Caco-2 (cell line): ENCODE data around the gene ZNF638. TPM values are rescaled to one million over a fixed set of nuclear protein-coding genes. Genes with fewer than 3 reads are reported as not detected.

Source experiments
- BruUV-seq: library from RNA; stranded (reverse); fragments of 400-500 nt; replicated peaks from 2 replicates; lab custom pipeline; 2021; lab: Mats Ljungman, UMichigan
- CTCF ChIA-PET: fragments of 300-600 bp; sonication (Branson Sonifier 250); formaldehyde crosslinking; loops from one replicate; lab custom pipeline; 2022; ENCODE audit warnings: antibody characterized with exemption; lab: Charles Lee
- POLR2A ChIA-PET: fragments of 300-600 bp; sonication (Branson Sonifier 250); formaldehyde crosslinking; loops from one replicate; lab custom pipeline; 2022; ENCODE audit warnings: antibody characterized with exemption; lab: Charles Lee
- DNase-seq, 2 experiments: peaks; one replicate each; pipeline versions ENCODE4 v3.0.0 to v3.0.0-alpha.2; 2020 to 2022
- H3K27me3 ChIP-seq: replicated peaks from 2 replicates; pipeline ENCODE4 v1.6.0; 2011; ENCODE audit warnings: low read length; ENCODE audit not compliant: control insufficient read depth, insufficient read depth
- H3K36me3 ChIP-seq: 2 replicates; pipeline ENCODE4 v1.5.1; 2011; ENCODE audit warnings: low read length; ENCODE audit not compliant: control insufficient read depth, insufficient read depth
- H3K4me1 ChIP-seq: fragments of 250-450 bp; sonication (Bioruptor Pico); 2 replicates; pipeline ENCODE4 v1.5.1; 2020; ENCODE audit warnings: mild to moderate bottlenecking
- H3K4me3 ChIP-seq: 2 replicates; pipeline ENCODE4 v1.5.1; 2011; ENCODE audit warnings: low read depth, mild to moderate bottlenecking, control low read depth, low read length
- H3K9me3 ChIP-seq: fragments of 250-450 bp; sonication (Bioruptor Pico); 2 replicates; pipeline ENCODE4 v1.5.1; 2020; ENCODE audit warnings: mild to moderate bottlenecking, moderate library complexity
- H3K27ac Mint-ChIP-seq: one replicate; pipeline ENCODE4 v1.8.0; 2022; ENCODE audit warnings: mixed read lengths; ENCODE audit not compliant: unreplicated experiment
- H3K27me3 Mint-ChIP-seq: one replicate; pipeline ENCODE4 v1.8.0; 2022; ENCODE audit warnings: mixed read lengths; ENCODE audit not compliant: insufficient read depth, unreplicated experiment
- H3K36me3 Mint-ChIP-seq: one replicate; pipeline ENCODE4 v1.8.0; 2022; ENCODE audit warnings: mild to moderate bottlenecking, mixed read lengths; ENCODE audit not compliant: insufficient read depth, unreplicated experiment
- H3K4me1 Mint-ChIP-seq: one replicate; pipeline ENCODE4 v1.8.0; 2022; ENCODE audit warnings: low read depth, mixed read lengths; ENCODE audit not compliant: unreplicated experiment
- H3K4me3 Mint-ChIP-seq: one replicate; pipeline ENCODE4 v1.8.0; 2022; ENCODE audit warnings: mild to moderate bottlenecking, moderate library complexity, mixed read lengths; ENCODE audit not compliant: unreplicated experiment
- H3K9me3 Mint-ChIP-seq: one replicate; pipeline ENCODE4 v1.8.0; 2022; ENCODE audit warnings: mixed read lengths; ENCODE audit not compliant: unreplicated experiment
- intact Hi-C: fragments of 100-400 bp; cut with micrococcal nuclease; formaldehyde crosslinking; loops from one replicate; pipeline ENCODE4 v1.10.0; 2022; ENCODE audit not compliant: unreplicated experiment
- total RNA-seq: library from RNA; stranded (reverse); gene quantifications from 2 replicates; pipeline ENCODE4 v1.2.3, GENCODE V29; 2022
- TF ChIP-seq, protein P1 (sequence below), 2 experiments: fragments of 200-600 bp in 1 of 2; IDR thresholded peaks; 1 replicate in 1 of 2; 2 replicates in 1 of 2; pipeline versions ENCODE4 v1.5.1 to v1.8.0; 2011 to 2022; ENCODE audit warnings: antibody characterized with exemption in 1 of 2, control low read depth in 1 of 2, inconsistent platforms in 1 of 2, low read depth in 1 of 2, low read length in 1 of 2, mild to moderate bottlenecking in 1 of 2, moderate library complexity in 1 of 2; ENCODE audit not compliant: insufficient read depth in 1 of 2, severe bottlenecking in 1 of 2, unreplicated experiment in 1 of 2

Gene ZNF638
- total RNA-seq, 1 experiment from 2014 or later = 133 TPM

DNA sequence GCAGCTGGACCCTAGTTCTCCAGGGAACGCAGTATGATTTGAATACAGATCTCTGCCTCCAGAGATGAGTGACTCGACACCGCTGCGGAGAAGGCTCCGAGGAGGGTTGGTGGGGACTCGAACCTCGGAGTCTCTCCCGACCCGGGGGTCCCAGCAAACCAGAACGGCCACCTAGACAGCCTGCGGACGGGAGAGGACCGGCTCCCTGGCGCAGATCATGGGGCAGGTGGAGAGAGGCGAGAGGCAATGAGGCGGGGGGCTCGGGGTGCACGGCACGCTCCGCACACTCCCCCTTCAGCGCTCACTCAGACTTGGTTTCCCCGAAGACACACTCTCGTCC is 134.3 kb downstream of the ZNF638 start:
- peaks cover 14% of the 10 kb centered on the region for H3K27me3 Mint-ChIP-seq
- TF ChIP-seq, protein P1, sequence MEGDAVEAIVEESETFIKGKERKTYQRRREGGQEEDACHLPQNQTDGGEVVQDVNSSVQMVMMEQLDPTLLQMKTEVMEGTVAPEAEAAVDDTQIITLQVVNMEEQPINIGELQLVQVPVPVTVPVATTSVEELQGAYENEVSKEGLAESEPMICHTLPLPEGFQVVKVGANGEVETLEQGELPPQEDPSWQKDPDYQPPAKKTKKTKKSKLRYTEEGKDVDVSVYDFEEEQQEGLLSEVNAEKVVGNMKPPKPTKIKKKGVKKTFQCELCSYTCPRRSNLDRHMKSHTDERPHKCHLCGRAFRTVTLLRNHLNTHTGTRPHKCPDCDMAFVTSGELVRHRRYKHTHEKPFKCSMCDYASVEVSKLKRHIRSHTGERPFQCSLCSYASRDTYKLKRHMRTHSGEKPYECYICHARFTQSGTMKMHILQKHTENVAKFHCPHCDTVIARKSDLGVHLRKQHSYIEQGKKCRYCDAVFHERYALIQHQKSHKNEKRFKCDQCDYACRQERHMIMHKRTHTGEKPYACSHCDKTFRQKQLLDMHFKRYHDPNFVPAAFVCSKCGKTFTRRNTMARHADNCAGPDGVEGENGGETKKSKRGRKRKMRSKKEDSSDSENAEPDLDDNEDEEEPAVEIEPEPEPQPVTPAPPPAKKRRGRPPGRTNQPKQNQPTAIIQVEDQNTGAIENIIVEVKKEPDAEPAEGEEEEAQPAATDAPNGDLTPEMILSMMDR (IDR thresholded peaks at IDR 0.05; ENCODE audit: insufficient read depth in 1 of 2, low read depth in 1 of 2, low read length in 1 of 2, severe bottlenecking in 1 of 2, unreplicated experiment in 1 of 2) = no peak
- BruUV-seq = no TSS peak
- DNase-seq = no peak
- H3K36me3 Mint-ChIP-seq = no peaks in the 10 kb centered on the region
- H3K9me3 Mint-ChIP-seq = peaks cover 8% of the 10 kb centered on the region
- CTCF ChIA-PET = interaction anchor here (1.1 to 1.5 kb wide), 2 partner anchors 134 to 167 kb away, joined by 3 to 12 read pairs; partner anchors contain the start of gene ZNF638
- POLR2A ChIA-PET = interaction anchor here (0.6 kb wide), 1 partner anchor 296 kb away, joined by 5 read pairs; no protein-coding TSS in a partner anchor
- Histone ChIP-seq H3K36me3 (no peaks in the 10 kb centered on the region; the same call in 1 of the 2 replicates), H3K4me3 (no peak overlapping the region; the same call in none of the 2 replicates), H3K9me3 (no peaks in the 10 kb centered on the region; the same call in 1 of the 2 replicates), H3K27me3 (no peaks in the 10 kb centered on the region; the same call in 1 of the 2 replicates), H3K4me1 (no peaks in the 10 kb centered on the region)
- no peak overlapping the region for H3K27ac Mint-ChIP-seq
- H3K4me3 Mint-ChIP-seq = no peak overlapping the region
- intact Hi-C loops = no loop called here
- peaks cover 7% of the 10 kb centered on the region for H3K4me1 Mint-ChIP-seq

DNA sequence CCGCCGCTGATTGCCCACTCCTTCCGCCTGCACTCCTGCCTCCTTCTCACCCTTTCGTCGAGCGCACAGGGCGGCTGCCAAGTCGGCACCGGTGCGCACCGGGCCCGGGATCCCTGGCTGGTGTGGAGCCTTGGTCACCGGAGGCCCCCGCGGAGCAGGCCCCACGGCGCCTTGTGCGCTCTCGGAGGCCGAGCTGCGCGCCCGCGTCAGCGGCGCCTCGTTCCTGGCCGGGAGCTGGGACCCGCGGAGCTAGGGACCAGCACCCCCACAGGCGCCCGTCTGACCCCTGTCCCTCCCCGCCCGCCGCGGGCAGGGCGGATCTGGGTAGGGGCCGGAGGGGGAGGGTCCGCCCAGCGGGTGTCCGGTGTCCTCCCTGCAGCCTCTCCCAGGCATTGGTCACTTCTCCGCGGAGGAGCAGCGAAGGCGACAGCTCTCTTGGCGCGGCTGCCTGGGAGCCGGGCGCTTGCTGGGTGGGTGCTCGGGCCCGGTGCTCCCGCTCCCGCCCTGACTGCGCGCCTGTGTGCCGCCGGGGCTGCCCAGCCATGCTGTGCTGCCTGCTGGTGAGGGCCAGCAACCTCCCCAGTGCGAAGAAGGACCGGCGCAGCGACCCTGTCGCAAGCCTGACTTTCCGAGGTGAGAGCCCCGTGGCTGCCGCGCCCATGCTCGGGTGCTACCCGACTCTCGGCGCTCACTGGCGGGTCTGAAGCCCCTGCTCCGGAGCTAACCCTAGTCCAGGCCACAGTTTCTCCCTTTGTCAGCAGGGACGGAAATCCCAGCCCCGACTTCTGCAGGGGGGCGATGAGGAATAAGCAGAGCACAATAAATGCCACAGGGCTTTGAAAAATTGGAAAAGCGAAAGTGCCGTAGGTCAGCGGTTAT is 135.0 kb downstream of the ZNF638 start:
- peaks cover 14% of the 10 kb centered on the region for H3K27me3 Mint-ChIP-seq
- TF ChIP-seq, protein P1 (IDR thresholded peaks at IDR 0.05; ENCODE audit: insufficient read depth in 1 of 2, low read depth in 1 of 2, low read length in 1 of 2, severe bottlenecking in 1 of 2, unreplicated experiment in 1 of 2) = no peak
- peaks cover 7% of the 10 kb centered on the region for H3K4me1 Mint-ChIP-seq
- POLR2A ChIA-PET = interaction anchor here (0.6 kb wide), 1 partner anchor 297 kb away, joined by 5 read pairs; no protein-coding TSS in a partner anchor
- CTCF ChIA-PET = interaction anchor here (1.1 to 1.5 kb wide), 2 partner anchors 135 to 167 kb away, joined by 3 to 12 read pairs; partner anchors contain the start of gene ZNF638
- peak overlapping the region; percentile 76 for H3K4me3 Mint-ChIP-seq
- H3K9me3 Mint-ChIP-seq = peaks cover 10% of the 10 kb centered on the region
- Histone ChIP-seq H3K4me1 (no peaks in the 10 kb centered on the region), H3K36me3 (no peaks in the 10 kb centered on the region; the same call in 1 of the 2 replicates), H3K9me3 (no peaks in the 10 kb centered on the region; the same call in 1 of the 2 replicates), H3K4me3 (peak overlapping the region; percentile 56), H3K27me3 (no peaks in the 10 kb centered on the region; the same call in 1 of the 2 replicates)
- DNase-seq = peak; percentile 55 to 67
- H3K27ac Mint-ChIP-seq = no peak overlapping the region
- BruUV-seq = no TSS peak
- no peaks in the 10 kb centered on the region for H3K36me3 Mint-ChIP-seq
- intact Hi-C loops = no loop called here

DNA sequence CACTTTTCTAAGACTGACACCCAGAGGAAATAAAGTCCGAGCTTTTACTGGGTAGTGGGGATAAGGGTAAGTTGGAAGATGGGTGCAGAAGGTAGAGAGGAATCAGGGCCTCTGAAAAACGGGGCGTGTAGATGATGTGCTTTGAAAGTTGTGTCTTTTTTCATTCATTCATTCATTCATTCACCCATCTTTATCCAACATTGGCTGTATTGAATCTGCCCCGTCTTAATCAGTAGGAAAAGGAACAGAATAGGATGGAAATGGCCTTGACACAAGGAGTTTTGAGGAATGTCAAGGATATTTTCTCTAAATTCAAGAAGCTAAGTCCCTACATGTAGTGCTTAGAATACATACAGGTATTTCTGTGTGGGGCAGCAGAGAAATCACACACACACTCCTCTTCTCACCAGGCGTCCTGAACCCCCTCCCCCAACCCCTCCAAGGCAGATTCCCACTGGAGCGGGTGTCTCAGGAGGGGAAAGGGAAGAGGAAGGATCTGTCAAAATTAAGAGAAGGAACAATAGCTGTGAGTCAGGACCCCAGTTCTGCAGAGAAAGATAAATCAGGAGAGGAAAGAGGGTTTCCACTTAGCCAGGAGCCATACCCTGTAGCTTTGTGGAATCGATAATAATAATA is 135.7 kb downstream of the ZNF638 start:
- intact Hi-C loops = no loop called here
- H3K27ac Mint-ChIP-seq = no peak overlapping the region
- ChIA-PET POLR2A (no interaction called here), CTCF (interaction anchor here (1.1 to 1.5 kb wide), 3 partner anchors 43 to 168 kb away, joined by 3 to 12 read pairs (median 3); partner anchors contain the start of gene ZNF638)
- TSS peak; percentile 14 for BruUV-seq
- Histone ChIP-seq H3K36me3 (no peaks in the 10 kb centered on the region; the same call in 1 of the 2 replicates), H3K27me3 (no peaks in the 10 kb centered on the region; the same call in 1 of the 2 replicates), H3K9me3 (no peaks in the 10 kb centered on the region; the same call in 1 of the 2 replicates), H3K4me1 (no peaks in the 10 kb centered on the region), H3K4me3 (peak overlapping the region; percentile 56)
- H3K27me3 Mint-ChIP-seq = peaks cover 14% of the 10 kb centered on the region
- H3K9me3 Mint-ChIP-seq = peaks cover 10% of the 10 kb centered on the region
- H3K36me3 Mint-ChIP-seq = no peaks in the 10 kb centered on the region
- H3K4me1 Mint-ChIP-seq = peaks cover 7% of the 10 kb centered on the region
- TF ChIP-seq, protein P1 (IDR thresholded peaks at IDR 0.05; ENCODE audit: insufficient read depth in 1 of 2, low read depth in 1 of 2, low read length in 1 of 2, severe bottlenecking in 1 of 2, unreplicated experiment in 1 of 2) = no peak
- no peak for DNase-seq
- H3K4me3 Mint-ChIP-seq = peak overlapping the region; percentile 76
